Naive thymus-derived CD4-positive, alpha-beta T cell (primary cell): ENCODE results near the gene SEMA4D. TPM values are rescaled to one million over a fixed set of nuclear protein-coding genes. Genes with fewer than 3 reads are reported as not detected.

Source experiments
- ATAC-seq: fragments of 150-1000 bp; cut with Tn5 transposase; 2 replicates; pipeline ENCODE4 v1.10.0; 2021; ENCODE audit warnings: mild to moderate bottlenecking, moderate library complexity
- CTCF ChIA-PET: fragments of 350-600 bp; sonication (Branson Sonifier 250); formaldehyde crosslinking; loops from one replicate; lab custom pipeline; 2021; ENCODE audit warnings: antibody characterized with exemption; lab: Charles Lee
- POLR2A ChIA-PET: fragments of 350-600 bp; sonication (Branson Sonifier 250); formaldehyde crosslinking; loops from one replicate; lab custom pipeline; 2021; ENCODE audit warnings: antibody characterized with exemption, inconsistent platforms; lab: Charles Lee
- DNase-seq, 9 donors: peaks; one replicate each; pipeline versions ENCODE4 v3.0.0 to v3.0.0-alpha.2; 2020 to 2022; ENCODE audit warnings: mixed read lengths in 1 of 9
- H3K27ac ChIP-seq: one replicate; pipeline ENCODE4 v1.7.0; 2013; ENCODE audit warnings: mild to moderate bottlenecking, low read depth, low read length, moderate library complexity
- H3K27me3 ChIP-seq, 2 donors: one replicate each; pipeline ENCODE4 v1.7.0; 2013; ENCODE audit warnings: low read length in 2 of 2, mild to moderate bottlenecking in 2 of 2, moderate library complexity in 2 of 2; ENCODE audit not compliant: control insufficient read depth in 2 of 2, insufficient read depth in 2 of 2
- H3K36me3 ChIP-seq, 3 experiments: 1 replicate in 2 of 3; 2 replicates in 1 of 3; pipeline ENCODE4 v1.7.0; 2013; ENCODE audit warnings: low read length in 3 of 3, mild to moderate bottlenecking in 3 of 3, moderate library complexity in 1 of 3; ENCODE audit not compliant: insufficient read depth in 3 of 3, control insufficient read depth in 2 of 3
- H3K4me1 ChIP-seq, 2 donors: one replicate each; pipeline ENCODE4 v1.7.0; 2013; ENCODE audit warnings: low read length in 2 of 2, mild to moderate bottlenecking in 2 of 2, moderate library complexity in 1 of 2; ENCODE audit not compliant: control insufficient read depth in 2 of 2, insufficient read depth in 2 of 2
- H3K4me3 ChIP-seq: 2 replicates; pipeline ENCODE4 v1.7.0; 2013; ENCODE audit warnings: mild to moderate bottlenecking, low read length
- H3K9me3 ChIP-seq, 3 experiments: 1 replicate in 2 of 3; 2 replicates in 1 of 3; pipeline ENCODE4 v1.7.0; 2013; ENCODE audit warnings: low read length in 3 of 3; ENCODE audit not compliant: control insufficient read depth in 2 of 3
- H3K27ac Mint-ChIP-seq, 9 donors: one replicate each; pipeline ENCODE4 v1.8.0; 2020 to 2022; ENCODE audit warnings: mixed read lengths in 9 of 9, mild to moderate bottlenecking in 8 of 9, moderate library complexity in 5 of 9, inconsistent platforms in 2 of 9
- H3K27me3 Mint-ChIP-seq, 5 donors: one replicate each; pipeline ENCODE4 v1.8.0; 2021 to 2022; ENCODE audit warnings: mixed read lengths in 5 of 5, mild to moderate bottlenecking in 1 of 5
- H3K36me3 Mint-ChIP-seq, 5 donors: one replicate each; pipeline ENCODE4 v1.8.0; 2020 to 2022; ENCODE audit warnings: mixed read lengths in 5 of 5, mild to moderate bottlenecking in 3 of 5, inconsistent platforms in 1 of 5
- H3K4me1 Mint-ChIP-seq, 7 donors: one replicate each; pipeline ENCODE4 v1.8.0; 2020 to 2022; ENCODE audit warnings: mixed read lengths in 7 of 7, mild to moderate bottlenecking in 3 of 7, inconsistent platforms in 1 of 7
- H3K4me3 Mint-ChIP-seq, 10 donors: one replicate each; pipeline ENCODE4 v1.8.0; 2020 to 2022; ENCODE audit warnings: mild to moderate bottlenecking in 10 of 10, mixed read lengths in 10 of 10, moderate library complexity in 6 of 10, inconsistent platforms in 2 of 10
- H3K9me3 Mint-ChIP-seq, 11 donors: one replicate each; pipeline ENCODE4 v1.8.0; 2020 to 2022; ENCODE audit warnings: mixed read lengths in 11 of 11, mild to moderate bottlenecking in 4 of 11, inconsistent platforms in 1 of 11, moderate library complexity in 1 of 11
- intact Hi-C, 2 donors: fragments of 100-400 bp; cut with micrococcal nuclease; formaldehyde crosslinking; loops; one replicate each; pipeline ENCODE4 v1.15.1; 2023
- polyA plus RNA-seq, 2 donors: library from polyadenylated mRNA; unstranded; fragments of 300-500 nt; fragmentation: Illumina TruSeq; gene quantifications; one replicate each; pipeline ENCODE4 v1.2.3, GENCODE V29; 2021
- total RNA-seq, 6 experiments: library from RNA in 5 of 6; stranded (reverse) in 5 of 6; gene quantifications; 1 replicate in 5 of 6; 2 replicates in 1 of 6; pipeline ENCODE4 v1.2.3 and lab custom pipeline; 2021 to 2026

Gene SEMA4D
- total and polyA plus RNA-seq, 7 experiments from 2014 or later: 114 to 465 (median 448) TPM

- Mint-ChIP-seq H3K4me1 (peaks cover 69 to 96% (median 88%) of the 10 kb centered on the region in 7 donors), H3K27me3 (no peaks in the 10 kb centered on the region)
- peaks cover 39 to 73% of the 10 kb centered on the region in 2 donors for H3K4me1 ChIP-seq
Measured at GRCh38 chr9:89505911-89506310, 8.0 kb upstream of the SEMA4D start.

DNA sequence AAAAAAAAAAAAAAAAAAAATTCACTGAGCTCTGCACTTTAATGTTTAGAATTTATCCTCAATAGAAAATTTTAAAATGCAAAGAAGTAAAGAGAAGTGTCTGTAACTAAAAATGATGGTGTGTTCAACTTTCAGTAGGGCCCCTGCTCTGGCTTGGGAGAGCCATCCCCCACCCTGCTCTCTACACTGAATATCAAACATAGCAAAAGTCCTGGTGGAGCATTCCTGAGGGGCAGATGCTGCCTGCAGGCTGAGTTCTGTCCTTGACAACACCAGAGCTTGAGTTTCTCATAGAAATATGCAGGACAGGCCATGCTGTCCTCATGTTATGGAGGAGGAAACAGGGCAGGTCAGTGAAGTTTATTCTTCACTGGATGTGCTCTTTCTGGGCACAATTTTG lies 7.1 kb upstream of the SEMA4D start:
- DNase-seq: no peak
- Mint-ChIP-seq H3K4me3 (peak overlapping the region in 1 of 10 donors; percentile 39), H3K27ac (peak overlapping the region in 4 of 9 donors; percentile 20 to 84 (median 71)), H3K4me1 (peaks cover 69 to 96% (median 88%) of the 10 kb centered on the region in 7 donors), H3K27me3 (no peaks in the 10 kb centered on the region), H3K36me3 (peaks cover 0 to 6% (median 0%) of the 10 kb centered on the region in 5 donors), H3K9me3 (peaks cover 0 to 2% (median 0%) of the 10 kb centered on the region in 11 donors)
- intact Hi-C loops: no loop called here
- H3K9me3 ChIP-seq: no peaks in the 10 kb centered on the region
- H3K4me1 ChIP-seq: peaks cover 41 to 73% of the 10 kb centered on the region in 2 donors
- H3K27me3 ChIP-seq: no peaks in the 10 kb centered on the region
- no peak overlapping the region for H3K4me3 ChIP-seq
- ATAC-seq: no peak
- CTCF ChIA-PET: no interaction called here
- no peaks in the 10 kb centered on the region for H3K36me3 ChIP-seq
- POLR2A ChIA-PET: interaction anchor here (0.6 to 3.0 kb wide), 2 partner anchors 15 to 44 kb away, joined by 3 to 15 read pairs; no protein-coding TSS in a partner anchor
- no peak overlapping the region for H3K27ac ChIP-seq

More at GRCh38 chr9:89505911-89506310, 8.0 kb upstream of the SEMA4D start:
- H3K27ac Mint-ChIP-seq: peak overlapping the region in 6 of 9 donors; percentile 1 to 81 (median 77)
- no peaks in the 10 kb centered on the region for H3K36me3 ChIP-seq
- ATAC-seq (no peak), DNase-seq (no peak)
- H3K9me3 Mint-ChIP-seq: peaks cover 0 to 2% (median 0%) of the 10 kb centered on the region in 11 donors
- H3K27ac ChIP-seq: no peak overlapping the region
- H3K9me3 ChIP-seq: no peaks in the 10 kb centered on the region
- H3K4me3 Mint-ChIP-seq: peak overlapping the region in 2 of 10 donors; percentile 4 to 49
- intact Hi-C loops: no loop called here
- H3K27me3 ChIP-seq: no peaks in the 10 kb centered on the region
- ChIA-PET CTCF (no interaction called here), POLR2A (interaction anchor here (0.9 to 1.7 kb wide), 2 partner anchors 21 to 22 kb away, joined by 3 to 8 read pairs; no protein-coding TSS in a partner anchor)
- H3K36me3 Mint-ChIP-seq: peaks cover 0 to 6% (median 0%) of the 10 kb centered on the region in 5 donors
- H3K4me3 ChIP-seq: no peak overlapping the region

GRCh38 chr9:89502671-89503070 lies 4.8 kb upstream of the SEMA4D start:
- DNase-seq: peak in 2 of 9 donors; percentile 8 to 43
- peaks cover 0 to 3% (median 0%) of the 10 kb centered on the region in 5 donors for H3K36me3 Mint-ChIP-seq
- Histone ChIP-seq H3K27ac (peak overlapping the region; percentile 65), H3K27me3 (no peaks in the 10 kb centered on the region), H3K9me3 (no peaks in the 10 kb centered on the region), H3K36me3 (no peaks in the 10 kb centered on the region), H3K4me1 (peaks cover 61 to 72% of the 10 kb centered on the region in 2 donors), H3K4me3 (peak overlapping the region; percentile 21)
- H3K4me1 Mint-ChIP-seq: peaks cover 69 to 93% (median 85%) of the 10 kb centered on the region in 7 donors
- ChIA-PET CTCF (interaction anchor here (0.6 to 3.4 kb wide), 7 partner anchors 9 to 74 kb away, joined by 3 to 21 read pairs (median 4); no protein-coding TSS in a partner anchor), POLR2A (interaction anchor here (0.7 to 5.8 kb wide), 15 partner anchors 8 to 52 kb away, joined by 3 to 31 read pairs (median 11); no protein-coding TSS in a partner anchor)
- H3K4me3 Mint-ChIP-seq: peak overlapping the region; percentile 1 to 72 (median 59)
- intact Hi-C loops: loop anchor here in 1 of 2 donors (1.0 kb wide), 3 partner anchors 9 to 47 kb away; no protein-coding TSS in a partner anchor
- H3K27ac Mint-ChIP-seq: peak overlapping the region; percentile 76 to 94 (median 89)
- H3K9me3 Mint-ChIP-seq: peaks cover 0 to 2% (median 0%) of the 10 kb centered on the region in 11 donors
- no peak for ATAC-seq
- H3K27me3 Mint-ChIP-seq: no peaks in the 10 kb centered on the region

GRCh38 chr9:89502038-89502601 lies 4.2 kb upstream of the SEMA4D start:
- intact Hi-C loops: loop anchor here in 1 of 2 donors (1.0 kb wide), 3 partner anchors 9 to 47 kb away; no protein-coding TSS in a partner anchor
- POLR2A ChIA-PET: interaction anchor here (1.0 to 5.8 kb wide), 19 partner anchors 9 to 51 kb away, joined by 3 to 31 read pairs (median 9); no protein-coding TSS in a partner anchor
- Histone ChIP-seq H3K27me3 (no peaks in the 10 kb centered on the region), H3K36me3 (peaks cover 0 to 4% (median 0%) of the 10 kb centered on the region in 3 experiments), H3K4me3 (peak overlapping the region; percentile 21), H3K9me3 (no peaks in the 10 kb centered on the region), H3K27ac (peak overlapping the region; percentile 65), H3K4me1 (peaks cover 61 to 66% of the 10 kb centered on the region in 2 donors)
- CTCF ChIA-PET: interaction anchor here (0.9 to 3.4 kb wide), 6 partner anchors 9 to 73 kb away, joined by 3 to 21 read pairs (median 4); no protein-coding TSS in a partner anchor
- DNase-seq: peak in 8 of 9 donors; percentile 32 to 71 (median 61)
- peak; percentile 80 for ATAC-seq
- Mint-ChIP-seq H3K27me3 (no peaks in the 10 kb centered on the region), H3K27ac (peak overlapping the region; percentile 76 to 94 (median 89)), H3K4me3 (peak overlapping the region; percentile 50 to 72 (median 63)), H3K36me3 (peaks cover 0 to 3% (median under 1%) of the 10 kb centered on the region in 5 donors), H3K9me3 (peaks cover 0 to 2% (median 0%) of the 10 kb centered on the region in 11 donors), H3K4me1 (peaks cover 63 to 87% (median 80%) of the 10 kb centered on the region in 7 donors)

DNA sequence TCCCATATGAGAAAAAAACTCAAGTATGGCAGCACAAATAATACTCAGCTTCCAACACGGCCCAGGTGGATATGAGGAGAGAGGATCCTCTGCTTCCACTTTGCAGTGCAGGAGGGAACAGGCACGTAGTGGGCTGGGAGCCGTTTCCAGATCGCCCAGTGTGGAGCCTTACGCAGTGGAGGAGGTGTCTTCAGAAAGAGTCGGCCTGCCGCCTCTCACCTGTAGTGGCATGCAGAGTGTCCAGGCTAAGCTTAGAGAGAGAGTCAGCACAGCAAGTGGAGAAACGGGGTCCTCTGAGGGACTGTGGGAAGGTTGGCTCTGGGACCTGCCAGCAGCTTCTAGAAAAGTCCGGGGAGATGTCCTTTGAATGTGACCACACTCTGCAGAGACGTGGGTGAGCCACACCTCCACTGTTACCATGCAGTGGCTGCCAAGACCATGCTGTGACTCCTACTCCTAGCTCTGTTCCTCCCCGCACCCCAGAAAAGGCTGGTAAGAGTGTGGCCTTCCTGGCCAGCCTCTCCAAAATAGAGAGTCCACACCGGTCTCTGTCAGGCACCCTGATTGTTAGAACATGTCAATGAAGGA lies 3.5 kb upstream of the SEMA4D start:
- ATAC-seq (no peak), DNase-seq (peak in 1 of 9 donors; percentile 22)

GRCh38 chr9:89500008-89500407 lies 2.1 kb upstream of the SEMA4D start:
- POLR2A ChIA-PET: interaction anchor here (0.8 to 5.8 kb wide), 10 partner anchors 9 to 118 kb away, joined by 3 to 31 read pairs (median 6); no protein-coding TSS in a partner anchor
- H3K4me1 Mint-ChIP-seq: peaks cover 60 to 83% (median 69%) of the 10 kb centered on the region in 7 donors
- CTCF ChIA-PET: interaction anchor here (0.8 to 2.4 kb wide), 3 partner anchors 21 to 71 kb away, joined by 3 to 6 read pairs (median 3); no protein-coding TSS in a partner anchor

More for the DNA sequence above, 3.5 kb upstream of the SEMA4D start:
- Mint-ChIP-seq H3K4me1 (peaks cover 62 to 80% (median 74%) of the 10 kb centered on the region in 7 donors), H3K27ac (peak overlapping the region; percentile 76 to 94 (median 89)), H3K4me3 (peak overlapping the region; percentile 1 to 72 (median 58)), H3K36me3 (peaks cover 0 to 10% (median 6%) of the 10 kb centered on the region in 5 donors), H3K27me3 (no peaks in the 10 kb centered on the region), H3K9me3 (peaks cover 0 to 2% (median 0%) of the 10 kb centered on the region in 11 donors)
- intact Hi-C loops: no loop called here
- H3K9me3 ChIP-seq: no peaks in the 10 kb centered on the region
- ChIA-PET CTCF (interaction anchor here (0.9 to 3.4 kb wide), 3 partner anchors 15 to 47 kb away, joined by 3 to 21 read pairs (median 4); no protein-coding TSS in a partner anchor), POLR2A (interaction anchor here (0.7 to 5.8 kb wide), 16 partner anchors 8 to 72 kb away, joined by 3 to 31 read pairs (median 6); no protein-coding TSS in a partner anchor)
- peaks cover 59 to 61% of the 10 kb centered on the region in 2 donors for H3K4me1 ChIP-seq
- H3K4me3 ChIP-seq: peak overlapping the region; percentile 21
- H3K27ac ChIP-seq: peak overlapping the region; percentile 65
- H3K36me3 ChIP-seq: peaks cover 0 to 6% (median 0%) of the 10 kb centered on the region in 3 experiments
- H3K27me3 ChIP-seq: no peaks in the 10 kb centered on the region

More at GRCh38 chr9:89500008-89500407, 2.1 kb upstream of the SEMA4D start:
- H3K36me3 Mint-ChIP-seq: peaks cover 0 to 20% (median 6%) of the 10 kb centered on the region in 5 donors
- intact Hi-C loops: no loop called here
- Histone ChIP-seq H3K27ac (peak overlapping the region; percentile 76), H3K4me1 (peaks cover 56 to 66% of the 10 kb centered on the region in 2 donors), H3K4me3 (no peak overlapping the region), H3K27me3 (no peaks in the 10 kb centered on the region), H3K9me3 (no peaks in the 10 kb centered on the region), H3K36me3 (peaks cover 0 to 6% (median 0%) of the 10 kb centered on the region in 3 experiments)
- peak in 2 of 9 donors; percentile 14 to 20 for DNase-seq
- ATAC-seq: no peak
- H3K27ac Mint-ChIP-seq: peak overlapping the region; percentile 76 to 96 (median 90)
- H3K27me3 Mint-ChIP-seq: no peaks in the 10 kb centered on the region
- peaks cover 0 to 2% (median 0%) of the 10 kb centered on the region in 11 donors for H3K9me3 Mint-ChIP-seq
- H3K4me3 Mint-ChIP-seq: peak overlapping the region in 8 of 10 donors; percentile 65 to 97 (median 93)
